ENCODE measurements around the gene RXRG. TPM values are rescaled to one million over a fixed set of nuclear protein-coding genes. Genes with fewer than 3 reads are reported as not detected.

RXRG gene
- total and polyA plus RNA-seq, 2 of the 8 experiments (the other 6 are each of a cell fraction or from before 2014, with no cell fraction given): not detected

- 2% methylated on average over 39 of the region's 53 CpGs; no CpG with 5 or more reads in 1 of the 2 experiments for WGBS, 2 experiments (ENCODE audit: extremely low coverage in 1 of 2, insufficient coverage in 1 of 2, insufficient read length in 1 of 2, insufficient replicate concordance in 2 of 2, low coverage in 1 of 2, low lambda C conversion rate in 2 of 2, missing lambda C conversion rate in 1 of 2)
- Histone ChIP-seq H3K9ac (replicated peaks in 1 of 4; ENCODE audit: extremely low read depth in 1 of 4, low read depth in 3 of 4, low read length in 3 of 4) (no peak overlapping the region), H4K91ac (replicated peaks; ENCODE audit: insufficient read length, low read length) (no peak overlapping the region), H2BK12ac (ENCODE audit: low read depth, low read length) (0 out of 2 replicates have a peak overlapping the region, but pooled peaks have one; percentile 50), H3K4me3 (ENCODE audit: extremely low read depth in 1 of 4, insufficient read depth in 2 of 4, low read depth in 3 of 4, low read length in 4 of 4) (peak overlapping the region; percentile 55 to 68 (median 59)), H3K4me2 (ENCODE audit: insufficient read depth in 1 of 2, low read depth in 2 of 2, low read length in 2 of 2) (peak overlapping the region; percentile 95 to 99), H2BK120ac (replicated peaks; ENCODE audit: low read depth, low read length) (no peak overlapping the region), H3K14ac (ENCODE audit: insufficient read length) (no peak overlapping the region), H3K4me1 (replicated peaks in 1 of 4; ENCODE audit: control insufficient read depth in 3 of 4, insufficient read depth in 4 of 4, low read length in 3 of 4) (peaks cover 6 to 33% (median 22%) of the 10 kb centered on the region in 4 experiments), H3K4ac (replicated peaks; ENCODE audit: insufficient read length, low read depth, low read length) (no peak overlapping the region), H3K23ac (ENCODE audit: insufficient read length) (no peak overlapping the region), H2BK5ac (ENCODE audit: low read depth, low read length) (no peak overlapping the region), H3K23me2 (ENCODE audit: low read depth, low read length) (peaks cover 35% of the 10 kb centered on the region; the same call in 1 of the 2 replicates), H4K20me1 (replicated peaks in 1 of 2; ENCODE audit: control insufficient read depth in 1 of 2, insufficient read depth in 2 of 2, low read length in 2 of 2) (peaks cover 4 to 8% of the 10 kb centered on the region in 2 experiments), H3K56ac (replicated peaks; ENCODE audit: insufficient read length, low read depth, low read length) (no peak overlapping the region), H2AFZ (ENCODE audit: low read length) (peak overlapping the region; percentile 61; the same call in 1 of the 2 replicates), H3K36me3 (ENCODE audit: control insufficient read depth in 2 of 4, insufficient read depth in 4 of 4, low read length in 3 of 4) (no peaks in the 10 kb centered on the region), H3K9me3 (ENCODE audit: insufficient read depth in 2 of 2, low read depth in 1 of 2, low read length in 1 of 2) (no peaks in the 10 kb centered on the region), H2AK5ac (ENCODE audit: low read depth, low read length) (no peak overlapping the region), H3K79me2 (ENCODE audit: control insufficient read depth in 1 of 2, insufficient read depth in 2 of 2, low read length in 2 of 2) (no peaks in the 10 kb centered on the region), H3K27me3 (replicated peaks in 1 of 4; ENCODE audit: control insufficient read depth in 3 of 4, extremely low read depth in 1 of 4, insufficient read depth in 3 of 4, low read length in 3 of 4) (peaks cover 68 to 94% (median 82%) of the 10 kb centered on the region in 4 experiments), H4K5ac (ENCODE audit: insufficient read length, low read depth, low read length) (no peak overlapping the region), H2BK15ac (ENCODE audit: low read length) (no peak overlapping the region), H4K8ac (ENCODE audit: extremely low read depth, insufficient read depth, low read length) (peak overlapping the region; percentile 25; the same call in 1 of the 2 replicates), H3K79me1 (ENCODE audit: low read depth, low read length) (no peaks in the 10 kb centered on the region; the same call in 1 of the 2 replicates), H3K18ac (ENCODE audit: extremely low read depth, low read length) (peak overlapping the region; percentile 43), H2BK20ac (ENCODE audit: low read length) (no peak overlapping the region), H3K27ac (ENCODE audit: low read depth, low read length) (no peak overlapping the region)
- ChIA-PET CTCF (ENCODE audit: partially characterized antibody) (interaction anchor here (0.8 to 6.2 kb wide), 9 partner anchors 10 to 202 kb away, joined by 3 to 41 read pairs (median 5); no protein-coding TSS in a partner anchor), POLR2A (ENCODE audit: partially characterized antibody) (interaction anchor here (0.9 kb wide), 1 partner anchor 12 kb away, joined by 3 read pairs; no protein-coding TSS in a partner anchor)
- no peak for FAIRE-seq
- peak in 1 of 2 experiments; percentile 69 for DNase-seq (ENCODE audit: low read depth in 1 of 2, low spot score in 2 of 2)
- TF ChIP-seq SIX5 (IDR thresholded peaks at IDR 0.05; ENCODE audit: low read depth, low read length) (no peak), POLR2AphosphoS5 (IDR thresholded peaks at IDR 0.05; ENCODE audit: low read depth, low read length) (no peak), MAFK (IDR thresholded peaks at IDR 0.05; ENCODE audit: low read depth, low read length) (no peak)
- TF ChIP-seq, protein P1, sequence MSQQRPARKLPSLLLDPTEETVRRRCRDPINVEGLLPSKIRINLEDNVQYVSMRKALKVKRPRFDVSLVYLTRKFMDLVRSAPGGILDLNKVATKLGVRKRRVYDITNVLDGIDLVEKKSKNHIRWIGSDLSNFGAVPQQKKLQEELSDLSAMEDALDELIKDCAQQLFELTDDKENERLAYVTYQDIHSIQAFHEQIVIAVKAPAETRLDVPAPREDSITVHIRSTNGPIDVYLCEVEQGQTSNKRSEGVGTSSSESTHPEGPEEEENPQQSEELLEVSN (IDR thresholded peaks at IDR 0.05): no peak
Measured at GRCh38 chr1:165355139-165355976, 89.6 kb downstream of the RXRG start.
